Measurements from ENCODE around the gene TAF3.
"Not testable (repeated sequence)": the region's sequence is repeated elsewhere in the genome, so short reads cannot be mapped to it uniquely, and the experiment has no call there.

TAF3 gene

DNA sequence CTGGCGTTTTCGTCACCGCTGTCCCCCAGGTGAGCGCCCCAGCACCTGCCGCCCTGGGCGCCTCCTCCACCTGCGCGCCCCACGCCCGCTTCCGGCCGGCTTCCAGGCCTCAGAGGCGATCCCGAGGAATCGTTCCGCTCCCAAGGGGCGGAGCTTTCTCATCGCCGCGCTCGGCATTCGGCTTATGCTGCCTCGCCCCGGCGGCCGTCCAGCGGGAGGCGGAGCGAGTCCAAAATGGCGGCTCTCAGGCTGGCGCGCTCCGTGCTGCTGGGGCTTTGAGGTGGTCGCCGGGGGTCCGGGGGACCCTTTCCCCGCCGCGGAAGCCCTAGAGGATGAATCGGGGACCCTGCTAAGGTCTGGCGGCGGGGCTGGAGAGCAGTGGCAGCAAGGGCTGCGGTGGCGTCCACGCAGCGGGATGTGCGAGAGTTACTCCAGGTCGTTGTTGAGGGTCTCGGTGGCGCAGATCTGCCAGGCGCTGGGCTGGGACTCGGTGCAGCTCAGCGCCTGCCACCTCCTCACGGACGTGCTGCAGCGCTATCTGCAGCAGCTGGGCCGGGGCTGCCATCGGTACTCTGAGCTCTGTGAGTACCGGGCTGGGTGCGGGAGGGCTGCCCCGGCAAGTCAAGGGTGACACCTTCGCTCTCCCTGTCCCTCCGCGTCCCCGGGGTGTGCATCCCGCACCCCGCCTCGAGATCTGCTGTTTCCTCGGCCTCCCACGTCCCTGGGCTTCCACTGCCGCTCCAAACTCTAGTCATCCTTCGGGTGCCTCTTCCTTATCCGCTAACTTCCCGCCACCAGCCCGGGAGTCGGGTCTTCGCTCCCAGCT is at the start of gene TAF3:
TAF3 (plus strand) TSS at position 211 of the 826 bp plus-strand sequence; CDS start at position 416, 205 bp downstream.
- H3K9me3 ChIP-seq (ENCODE audit: insufficient read depth, low read depth, low read length): no peaks in the 10 kb centered on the region
- peak within 1 kb of the TSS; percentile 84 for H3K9ac ChIP-seq (ENCODE audit: low read depth, low read length)
- no peaks in the 10 kb centered on the region; the same call in 1 of the 2 replicates for H3K27me3 ChIP-seq (ENCODE audit: insufficient read depth, low read length)
- peaks cover 4% of the 10 kb centered on the region; the same call in 1 of the 2 replicates for H3K36me3 ChIP-seq (ENCODE audit: insufficient read depth, low read depth, low read length)
- peak within 1 kb of the TSS; percentile 97 for H3K4me3 ChIP-seq (ENCODE audit: low read length)
- no peak within 1 kb of the TSS for H3K27ac ChIP-seq (ENCODE audit: low read length)
- peaks cover 9% of the 10 kb centered on the region for H3K4me1 ChIP-seq (ENCODE audit: insufficient read depth, low read length)

DNA sequence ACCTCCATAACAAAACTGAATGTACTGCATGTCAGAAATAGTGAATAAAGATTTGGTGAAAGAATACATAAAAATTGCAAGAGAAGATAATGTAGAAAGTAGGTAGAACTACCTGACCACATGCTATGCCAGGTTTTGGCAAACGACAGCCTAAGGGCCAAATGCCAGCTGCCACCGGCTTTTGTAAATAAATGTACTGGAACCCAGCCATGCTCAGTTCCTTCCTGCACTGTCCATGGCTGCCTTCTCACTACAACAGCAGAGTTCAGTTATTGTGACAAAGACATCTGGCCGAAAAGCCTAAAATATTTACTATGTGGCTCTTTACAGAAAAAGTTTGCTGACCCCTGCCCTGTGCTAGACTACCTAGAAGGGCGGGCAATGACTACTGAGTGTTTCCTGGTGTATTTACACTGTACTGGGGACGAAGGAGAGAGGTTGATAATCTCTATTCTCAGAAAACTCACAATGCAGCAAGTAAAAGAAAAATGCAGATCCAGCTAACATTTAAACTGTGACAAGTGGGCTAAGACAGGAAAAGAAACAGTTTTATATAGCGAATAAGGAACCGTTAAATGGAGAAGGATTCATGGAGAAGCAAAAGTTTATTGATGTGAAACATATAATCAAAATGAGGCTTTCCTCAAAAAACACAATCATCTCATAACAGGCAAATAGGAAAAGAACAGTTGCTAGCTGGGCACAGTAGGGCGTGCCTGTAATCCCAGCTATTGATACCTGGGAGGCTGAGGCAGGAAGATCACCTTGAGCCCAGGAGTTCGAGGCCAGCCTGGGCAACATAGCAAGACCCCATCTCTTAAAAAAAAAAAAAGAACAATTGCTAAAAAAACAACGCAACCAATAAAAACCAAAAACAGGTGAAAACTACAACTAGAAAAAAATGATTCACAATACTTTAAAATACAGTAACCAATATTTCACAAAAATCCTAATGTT is 44.2 kb upstream of the TAF3 start:
- Histone ChIP-seq H3K9me3 (ENCODE audit: insufficient read depth, low read depth, low read length) (no peaks in the 10 kb centered on the region), H3K27me3 (ENCODE audit: insufficient read depth, low read length) (no peaks in the 10 kb centered on the region), H3K27ac (ENCODE audit: low read length) (no peak overlapping the region), H3K9ac (ENCODE audit: low read depth, low read length) (no peak overlapping the region), H3K4me3 (ENCODE audit: low read length) (no peak overlapping the region), H3K36me3 (ENCODE audit: insufficient read depth, low read depth, low read length) (peaks cover 84% of the 10 kb centered on the region), H3K4me1 (ENCODE audit: insufficient read depth, low read length) (no peaks in the 10 kb centered on the region)

DNA sequence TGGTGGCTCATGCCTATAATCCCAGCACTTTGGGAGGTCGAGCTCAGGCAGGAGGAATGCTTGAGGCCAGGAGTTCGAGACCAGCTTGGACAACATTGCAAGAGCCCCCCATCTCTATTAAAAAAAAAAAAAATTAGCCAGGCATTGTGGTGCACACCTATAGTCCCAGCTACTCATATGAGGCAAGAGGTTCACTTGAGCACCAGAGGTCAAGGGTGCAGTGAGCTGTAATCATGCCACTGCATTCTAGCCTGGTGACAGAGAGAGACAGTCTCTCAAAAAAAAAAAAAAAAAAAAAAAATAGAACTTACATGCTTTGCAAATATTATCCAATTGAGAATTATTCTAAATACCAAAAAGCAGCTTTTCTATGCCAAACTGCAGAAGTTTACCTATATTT is 41.5 kb upstream of the TAF3 start:
- peaks cover 88% of the 10 kb centered on the region for H3K36me3 ChIP-seq (ENCODE audit: insufficient read depth, low read depth, low read length)
- H3K9me3 ChIP-seq (ENCODE audit: insufficient read depth, low read depth, low read length): no peaks in the 10 kb centered on the region
- no peak overlapping the region for H3K27ac ChIP-seq (ENCODE audit: low read length)
- H3K9ac ChIP-seq (ENCODE audit: low read depth, low read length): no peak overlapping the region
- H3K4me3 ChIP-seq (ENCODE audit: low read length): no peak overlapping the region
- no peaks in the 10 kb centered on the region for H3K4me1 ChIP-seq (ENCODE audit: insufficient read depth, low read length)
- H3K27me3 ChIP-seq (ENCODE audit: insufficient read depth, low read length): no peaks in the 10 kb centered on the region

DNA sequence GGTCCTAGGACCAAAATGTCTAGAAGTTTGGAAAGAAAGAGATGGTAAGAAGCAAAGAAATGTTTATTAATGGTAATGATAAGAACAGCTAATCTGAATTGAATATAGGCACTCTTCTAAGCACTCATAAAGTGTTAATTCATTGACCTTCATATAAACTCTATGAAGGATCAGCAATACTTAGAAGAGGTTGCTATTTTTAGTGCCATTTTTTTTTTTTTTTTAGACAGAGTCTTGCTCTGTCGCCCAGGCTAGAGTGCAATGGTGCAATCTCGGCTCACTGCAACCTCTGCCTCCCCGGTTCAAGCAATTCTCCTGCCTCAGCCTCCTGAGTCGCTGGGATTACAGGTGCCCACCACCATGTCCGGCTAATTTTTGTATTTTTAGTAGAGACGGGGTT is 36.1 kb upstream of the TAF3 start:
- H3K9me3 ChIP-seq (ENCODE audit: insufficient read depth, low read depth, low read length); H3K4me3 ChIP-seq (ENCODE audit: low read length); H3K27me3 ChIP-seq (ENCODE audit: insufficient read depth, low read length); H3K9ac ChIP-seq (ENCODE audit: low read depth, low read length); H3K27ac ChIP-seq (ENCODE audit: low read length); H3K4me1 ChIP-seq (ENCODE audit: insufficient read depth, low read length): not testable (repeated sequence)
- H3K36me3 ChIP-seq (ENCODE audit: insufficient read depth, low read depth, low read length): peaks cover 49% of the 10 kb centered on the region

DNA sequence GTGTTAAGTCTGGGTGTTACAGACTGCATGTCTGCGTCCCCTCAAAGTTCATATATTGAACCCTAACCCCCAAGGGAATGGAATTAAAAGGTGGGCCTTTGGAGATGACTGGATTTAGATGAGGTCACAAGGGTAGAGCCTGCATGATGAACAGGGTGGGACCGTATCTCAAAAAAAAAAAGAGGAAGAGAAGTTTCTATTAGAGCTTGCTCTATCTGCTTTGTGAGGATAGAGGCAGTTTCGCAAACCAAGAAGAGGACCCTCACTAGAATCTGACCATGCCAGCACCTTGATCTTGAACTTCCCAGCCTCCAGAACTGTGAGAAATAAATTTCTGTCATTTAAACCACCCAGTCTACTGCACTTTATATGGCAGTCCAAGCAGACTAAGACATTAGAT is 31.9 kb upstream of the TAF3 start:
- H3K9me3 ChIP-seq (ENCODE audit: insufficient read depth, low read depth, low read length): no peaks in the 10 kb centered on the region
- peaks cover 3% of the 10 kb centered on the region; the same call in 1 of the 2 replicates for H3K4me1 ChIP-seq (ENCODE audit: insufficient read depth, low read length)
- H3K27ac ChIP-seq (ENCODE audit: low read length): no peak overlapping the region
- peak overlapping the region; percentile 94; the same call in 1 of the 2 replicates for H3K9ac ChIP-seq (ENCODE audit: low read depth, low read length)
- no peaks in the 10 kb centered on the region for H3K27me3 ChIP-seq (ENCODE audit: insufficient read depth, low read length)
- peaks cover 12% of the 10 kb centered on the region for H3K36me3 ChIP-seq (ENCODE audit: insufficient read depth, low read depth, low read length)
- peak overlapping the region; percentile 99 for H3K4me3 ChIP-seq (ENCODE audit: low read length)

- peak overlapping the region; percentile 99 for H3K4me3 ChIP-seq (ENCODE audit: low read length)
- peaks cover 18% of the 10 kb centered on the region for H3K36me3 ChIP-seq (ENCODE audit: insufficient read depth, low read depth, low read length)
- peak overlapping the region; percentile 94 for H3K9ac ChIP-seq (ENCODE audit: low read depth, low read length)
- no peaks in the 10 kb centered on the region for H3K9me3 ChIP-seq (ENCODE audit: insufficient read depth, low read depth, low read length)
- no peaks in the 10 kb centered on the region for H3K27me3 ChIP-seq (ENCODE audit: insufficient read depth, low read length)
- H3K4me1 ChIP-seq (ENCODE audit: insufficient read depth, low read length): peaks cover 3% of the 10 kb centered on the region; the same call in 1 of the 2 replicates
- H3K27ac ChIP-seq (ENCODE audit: low read length): no peak overlapping the region
Measured at GRCh38 chr10:7787150-7787856, 31.0 kb upstream of the TAF3 start.

DNA sequence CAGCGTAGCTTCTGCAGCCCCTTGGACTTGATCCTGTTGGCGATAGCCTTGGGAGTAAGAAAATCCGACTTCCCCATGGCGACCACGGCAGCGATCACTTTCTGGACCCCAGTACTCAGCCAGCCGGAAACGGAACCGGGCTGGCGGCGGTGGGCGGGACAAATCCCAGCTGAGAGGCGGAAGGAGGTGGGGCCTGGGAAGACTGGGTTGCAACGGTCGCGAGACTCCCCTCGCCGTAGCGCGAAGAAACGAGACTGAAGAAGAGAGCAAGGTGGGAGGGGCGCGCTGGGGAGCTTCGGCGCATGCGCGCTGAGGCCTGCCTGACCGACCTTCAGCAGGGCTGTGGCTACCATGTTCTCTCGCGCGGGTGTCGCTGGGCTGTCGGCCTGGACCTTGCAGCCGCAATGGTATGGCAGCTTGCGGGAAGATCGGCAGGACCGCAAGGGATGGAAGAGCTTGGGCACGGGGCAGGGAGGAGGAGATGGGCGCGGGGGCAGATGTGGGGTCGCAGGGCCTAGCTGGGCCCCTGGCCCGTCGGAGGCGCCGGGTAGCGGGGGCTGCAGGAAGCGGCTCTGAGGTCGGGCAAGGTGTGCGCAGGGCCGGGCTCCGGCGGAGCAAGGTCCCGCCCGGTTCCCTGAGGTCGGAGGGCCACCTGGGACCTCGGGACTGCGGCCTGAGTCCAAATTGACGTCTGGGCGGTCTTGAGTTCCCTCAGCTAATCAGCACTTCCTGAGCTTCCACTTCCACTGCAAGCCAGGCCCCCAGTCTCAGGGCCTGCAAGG is 30.3 kb upstream of the TAF3 start, which contains the start of the genes ATP5F1C and KIN:
ATP5F1C (plus strand) TSS at position 321 of the 782 bp plus-strand sequence; CDS start at position 352, 31 bp downstream.
KIN (minus strand) TSS at position 137 of the 782 bp plus-strand sequence; CDS start at position 77, 60 bp downstream.
- Histone ChIP-seq H3K9ac (ENCODE audit: low read depth, low read length) (peak within 1 kb of the TSS; percentile 94), H3K4me3 (ENCODE audit: low read length) (peak within 1 kb of the TSS; percentile 99), H3K27me3 (ENCODE audit: insufficient read depth, low read length) (no peaks in the 10 kb centered on the region), H3K36me3 (ENCODE audit: insufficient read depth, low read depth, low read length) (peaks cover 24% of the 10 kb centered on the region), H3K4me1 (ENCODE audit: insufficient read depth, low read length) (peaks cover 3% of the 10 kb centered on the region; the same call in 1 of the 2 replicates), H3K9me3 (ENCODE audit: insufficient read depth, low read depth, low read length) (no peaks in the 10 kb centered on the region), H3K27ac (ENCODE audit: low read length) (peak within 1 kb of the TSS; percentile 85)

DNA sequence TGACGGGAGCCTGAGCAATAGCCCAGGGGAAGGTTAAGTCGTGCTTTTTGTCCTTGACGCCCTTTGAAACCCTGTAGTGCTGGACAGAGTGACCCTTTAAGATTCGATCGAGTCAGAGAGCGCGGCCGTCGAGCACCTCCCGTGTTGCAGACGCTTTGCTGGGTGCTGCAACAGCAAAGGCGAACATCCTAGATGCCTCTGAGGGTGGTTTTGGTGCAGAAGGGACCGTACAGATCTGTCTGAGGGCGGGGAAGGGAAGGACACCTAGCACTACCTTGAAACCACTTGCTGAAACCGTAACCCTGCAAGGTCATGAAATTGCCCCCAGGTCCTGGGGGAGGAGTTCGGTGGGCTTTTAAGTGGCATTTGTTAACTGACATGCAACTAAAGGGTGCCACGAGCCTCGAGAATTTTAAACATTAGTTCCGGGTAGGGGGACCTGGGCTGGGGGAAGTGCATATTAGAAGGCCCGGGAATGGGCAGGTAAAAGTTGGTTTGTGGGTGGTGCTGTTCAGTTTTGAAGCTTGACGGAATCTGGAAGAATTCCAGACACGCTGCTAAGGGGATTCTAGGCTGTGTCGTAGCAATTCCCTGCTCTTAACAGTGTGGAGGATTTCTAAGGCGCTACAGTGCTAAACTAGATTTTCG is 29.5 kb upstream of the TAF3 start:
- Histone ChIP-seq H3K9me3 (ENCODE audit: insufficient read depth, low read depth, low read length) (no peaks in the 10 kb centered on the region), H3K36me3 (ENCODE audit: insufficient read depth, low read depth, low read length) (peaks cover 24% of the 10 kb centered on the region), H3K9ac (ENCODE audit: low read depth, low read length) (peak overlapping the region; percentile 94), H3K27ac (ENCODE audit: low read length) (peak overlapping the region; percentile 85), H3K27me3 (ENCODE audit: insufficient read depth, low read length) (no peaks in the 10 kb centered on the region), H3K4me3 (ENCODE audit: low read length) (peak overlapping the region; percentile 99), H3K4me1 (ENCODE audit: insufficient read depth, low read length) (peaks cover 3% of the 10 kb centered on the region; the same call in 1 of the 2 replicates)

DNA sequence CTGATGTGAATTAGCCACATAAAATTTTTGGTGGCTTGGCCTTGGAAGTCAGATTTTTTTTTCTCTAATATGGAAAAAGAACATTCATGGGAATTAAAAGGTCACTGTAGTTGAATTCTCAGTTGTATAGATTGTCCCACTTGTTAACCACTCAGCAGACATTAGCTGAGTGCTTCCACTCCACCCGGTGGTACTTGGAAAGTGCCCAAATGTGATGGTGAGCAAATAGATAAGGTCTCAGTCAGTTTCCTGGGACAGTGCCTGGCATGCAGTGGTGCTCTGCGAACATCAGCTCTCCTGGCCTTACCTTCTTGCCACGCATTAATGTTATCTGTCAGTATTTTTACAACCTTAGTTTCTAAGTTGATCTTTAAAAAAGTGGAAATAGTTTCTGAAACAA is 28.9 kb upstream of the TAF3 start:
- Histone ChIP-seq H3K36me3 (ENCODE audit: insufficient read depth, low read depth, low read length) (peaks cover 19% of the 10 kb centered on the region; the same call in 1 of the 2 replicates), H3K27ac (ENCODE audit: low read length) (no peak overlapping the region), H3K9me3 (ENCODE audit: insufficient read depth, low read depth, low read length) (no peaks in the 10 kb centered on the region), H3K27me3 (ENCODE audit: insufficient read depth, low read length) (no peaks in the 10 kb centered on the region), H3K9ac (ENCODE audit: low read depth, low read length) (peak overlapping the region; percentile 94; the same call in 1 of the 2 replicates), H3K4me3 (ENCODE audit: low read length) (peak overlapping the region; percentile 99), H3K4me1 (ENCODE audit: insufficient read depth, low read length) (peaks cover 3% of the 10 kb centered on the region; the same call in 1 of the 2 replicates)

DNA sequence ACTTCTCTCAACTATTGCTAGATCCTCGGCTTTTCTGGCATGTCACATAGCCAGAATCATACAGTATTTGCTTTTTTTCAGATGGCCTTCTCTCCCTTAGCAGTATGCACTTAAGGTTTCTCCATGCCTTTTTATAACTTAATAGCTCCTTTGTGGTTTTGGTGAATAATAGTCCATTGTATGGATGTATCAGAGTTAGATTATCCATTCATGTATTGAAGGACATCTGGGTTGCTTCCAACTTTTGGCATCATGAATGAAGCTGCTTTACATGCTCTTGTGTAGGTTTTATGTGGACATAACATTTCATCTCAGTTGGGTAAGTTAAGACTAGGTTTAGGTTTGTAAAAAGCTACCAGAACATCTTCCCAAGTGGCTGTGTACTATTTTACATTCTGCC is 25.8 kb upstream of the TAF3 start:
- H3K4me3 ChIP-seq (ENCODE audit: low read length): no peak overlapping the region
- H3K36me3 ChIP-seq (ENCODE audit: insufficient read depth, low read depth, low read length): peaks cover 35% of the 10 kb centered on the region
- H3K4me1 ChIP-seq (ENCODE audit: insufficient read depth, low read length): no peaks in the 10 kb centered on the region; the same call in 1 of the 2 replicates
- H3K27ac ChIP-seq (ENCODE audit: low read length): no peak overlapping the region
- H3K9me3 ChIP-seq (ENCODE audit: insufficient read depth, low read depth, low read length): no peaks in the 10 kb centered on the region
- no peaks in the 10 kb centered on the region for H3K27me3 ChIP-seq (ENCODE audit: insufficient read depth, low read length)
- no peak overlapping the region for H3K9ac ChIP-seq (ENCODE audit: low read depth, low read length)

Data from iPS-20b (cell line).